ENCODE data around the gene OR6V1.
"Not testable (repeated sequence)": the region's sequence is repeated elsewhere in the genome, so short reads cannot be mapped to it uniquely, and the experiment has no call there.

The OR6V1 gene

DNA sequence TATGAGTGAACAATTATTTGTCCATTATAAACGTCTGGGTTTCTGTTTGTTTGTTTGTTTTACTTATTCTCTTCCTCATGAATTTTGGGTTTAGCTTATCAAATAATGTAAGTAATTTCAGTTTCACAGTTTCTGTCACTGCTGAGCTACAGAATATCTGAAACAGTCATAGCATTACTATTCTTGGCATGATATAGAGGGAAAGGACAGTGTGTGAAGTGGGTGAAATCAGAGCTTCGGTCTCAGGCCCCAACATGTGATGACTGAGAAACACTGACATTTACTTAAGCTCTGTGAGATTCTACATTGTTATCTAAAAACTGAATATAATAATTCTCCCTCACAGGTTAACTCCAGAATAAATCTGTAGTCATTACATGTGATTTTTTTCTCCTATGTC is 8.8 kb upstream of the OR6V1 start:
- DNase-seq = no peak

GRCh38 chr7:143046426-143046851 is 5.7 kb upstream of the OR6V1 start:
- no peak for DNase-seq

- no peak for DNase-seq
These were observed 4.8 kb upstream of the OR6V1 start for GRCh38 chr7:143047326-143047725.

GRCh38 chr7:143048827-143049226 is 3.3 kb upstream of the OR6V1 start:
- DNase-seq = no peak

DNA sequence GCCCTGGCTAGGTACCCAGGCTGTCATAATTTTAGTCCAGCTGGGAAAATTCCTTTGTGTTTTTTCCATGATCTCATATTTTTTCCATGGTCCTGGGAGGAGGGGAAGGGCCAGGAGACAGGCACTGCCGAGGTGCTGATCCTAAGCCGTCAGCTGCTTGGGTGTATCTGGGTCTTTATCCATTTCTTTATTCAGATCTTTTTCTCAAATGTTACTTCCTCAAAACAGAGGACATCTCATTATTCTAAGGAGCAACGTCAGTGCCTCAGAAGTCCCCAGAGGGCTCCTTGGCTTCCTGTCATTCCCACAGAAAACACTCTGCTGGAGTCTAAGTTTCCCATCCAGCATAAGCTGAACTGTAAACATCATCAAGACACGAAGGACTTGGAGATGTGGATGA is 2.8 kb upstream of the OR6V1 start:
- no peak for DNase-seq

DNA sequence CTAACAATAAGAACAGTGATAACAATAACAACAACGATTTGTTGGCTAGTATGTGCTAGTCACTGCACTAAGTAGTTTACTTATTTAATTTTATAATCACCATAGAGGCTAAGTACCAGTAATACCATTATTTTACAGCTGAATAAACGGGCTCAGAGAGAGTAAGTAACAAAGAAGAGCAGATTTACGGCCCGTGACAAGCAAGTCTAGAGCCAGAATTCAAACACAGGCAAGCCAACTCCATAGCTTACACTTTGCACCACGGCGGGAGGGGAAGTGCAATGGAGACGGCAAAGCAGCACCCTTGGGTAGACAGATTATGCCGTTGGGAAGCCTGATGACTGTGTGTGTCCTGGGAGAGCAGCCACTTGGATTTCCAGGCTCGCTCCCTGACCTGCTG is 1.2 kb upstream of the OR6V1 start:
- no peak for DNase-seq

DNA sequence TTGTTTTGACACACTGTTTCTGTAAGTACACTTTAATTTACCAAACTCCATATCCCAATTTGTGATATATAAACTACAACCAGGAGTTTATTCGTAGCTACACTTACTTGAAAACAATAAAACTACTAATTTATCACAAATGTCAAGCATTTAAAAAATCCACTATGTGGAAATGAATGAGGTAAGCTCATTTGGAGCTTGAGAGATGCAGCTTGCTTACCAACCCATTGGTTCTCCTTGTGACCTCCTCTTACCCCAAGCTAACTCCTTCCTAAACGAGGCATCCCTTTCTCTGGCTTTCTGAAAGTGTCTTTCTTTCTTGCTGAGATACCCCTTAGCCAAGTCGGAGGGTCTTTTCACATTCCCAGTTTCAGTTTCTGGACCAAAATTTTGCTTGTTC is 2.5 kb downstream of the OR6V1 start:
- no peak for DNase-seq

DNA sequence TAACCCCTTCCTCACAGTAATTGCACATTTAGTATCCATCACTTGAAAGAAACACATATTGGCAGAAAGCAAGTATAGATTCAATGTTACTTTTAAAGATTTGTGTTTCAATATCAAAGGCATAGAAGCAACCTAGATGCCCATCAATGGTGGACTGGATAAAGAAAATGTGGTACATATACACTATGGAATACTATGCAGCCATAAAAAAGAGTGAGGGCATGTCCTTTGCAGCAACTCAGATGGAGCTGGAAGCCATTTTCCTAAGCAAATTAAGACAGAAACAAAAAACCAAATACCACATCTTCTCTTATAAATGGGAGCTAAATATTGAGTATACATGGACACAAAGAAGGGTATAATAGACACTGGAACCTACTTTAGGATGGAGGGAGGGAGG is 3.6 kb downstream of the OR6V1 start:
- DNase-seq = no peak

DNA sequence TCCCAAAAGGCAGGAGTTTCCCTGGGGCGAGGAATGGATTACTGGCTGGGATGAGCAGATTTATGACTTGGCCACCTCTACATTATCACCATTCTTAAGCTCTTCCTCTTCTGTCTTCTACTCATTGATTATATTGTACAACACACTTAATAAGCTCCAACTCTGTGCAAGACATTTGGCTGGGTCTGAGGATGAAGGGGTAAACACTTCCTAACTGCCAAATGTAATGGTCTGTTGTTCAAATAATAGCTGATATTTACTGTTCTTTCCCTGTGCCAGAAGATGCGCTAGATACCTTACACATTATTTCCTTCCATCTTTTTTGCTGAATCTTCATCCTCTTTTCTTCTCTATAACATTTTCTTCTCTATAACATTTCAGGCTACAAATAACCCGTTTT is 11.6 kb downstream of the OR6V1 start:
- DNase-seq = no peak

- DNase-seq = no peak
These were observed 16.3 kb downstream of the OR6V1 start for GRCh38 chr7:143068446-143068845.

- no peak for DNase-seq
These were observed 17.9 kb downstream of the OR6V1 start for GRCh38 chr7:143069912-143070500.

DNA sequence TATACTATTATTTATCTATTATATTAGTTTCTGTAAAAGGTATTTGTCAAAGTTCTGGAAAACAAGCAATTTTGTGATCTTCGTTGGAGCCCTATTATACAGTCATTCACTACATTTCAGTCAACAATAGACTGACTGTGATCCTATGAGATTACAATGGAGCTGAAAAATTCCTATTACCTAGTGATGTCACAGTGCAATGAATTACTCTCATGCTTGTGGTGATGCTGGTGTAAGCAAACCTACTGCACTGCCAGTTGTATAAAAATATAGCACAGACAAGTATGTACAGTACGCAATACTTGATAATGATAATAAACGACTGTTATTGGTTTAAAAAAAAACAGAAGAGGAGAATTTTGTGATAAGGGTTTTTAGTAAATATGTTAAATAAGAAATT is 21.4 kb downstream of the OR6V1 start:
- no peak for DNase-seq

GRCh38 chr7:143074141-143074540 is 22.0 kb downstream of the OR6V1 start:
- DNase-seq = no peak

GRCh38 chr7:143085109-143085508 is 33.0 kb downstream of the OR6V1 start:
- DNase-seq = no peak

DNA sequence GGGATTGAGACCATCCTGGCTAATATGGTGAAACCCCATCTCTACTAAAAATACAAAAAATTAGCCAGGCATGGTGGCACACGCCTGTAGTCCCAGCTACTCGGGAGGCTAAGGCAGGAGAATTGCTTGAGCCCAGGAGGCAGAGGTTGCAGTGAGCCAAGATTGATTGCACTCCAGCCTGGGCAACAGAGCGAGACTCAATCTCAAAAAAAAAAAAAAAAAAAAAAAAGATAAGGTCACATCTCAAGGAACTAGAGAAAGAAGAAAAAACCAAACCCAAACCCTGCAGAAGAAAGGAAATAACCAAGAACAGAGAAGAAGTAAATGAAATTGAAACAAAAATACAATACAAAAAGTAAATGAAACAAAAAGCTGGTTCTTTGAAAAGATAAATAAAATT is 33.5 kb downstream of the OR6V1 start:
- not testable (repeated sequence) for DNase-seq

DNA sequence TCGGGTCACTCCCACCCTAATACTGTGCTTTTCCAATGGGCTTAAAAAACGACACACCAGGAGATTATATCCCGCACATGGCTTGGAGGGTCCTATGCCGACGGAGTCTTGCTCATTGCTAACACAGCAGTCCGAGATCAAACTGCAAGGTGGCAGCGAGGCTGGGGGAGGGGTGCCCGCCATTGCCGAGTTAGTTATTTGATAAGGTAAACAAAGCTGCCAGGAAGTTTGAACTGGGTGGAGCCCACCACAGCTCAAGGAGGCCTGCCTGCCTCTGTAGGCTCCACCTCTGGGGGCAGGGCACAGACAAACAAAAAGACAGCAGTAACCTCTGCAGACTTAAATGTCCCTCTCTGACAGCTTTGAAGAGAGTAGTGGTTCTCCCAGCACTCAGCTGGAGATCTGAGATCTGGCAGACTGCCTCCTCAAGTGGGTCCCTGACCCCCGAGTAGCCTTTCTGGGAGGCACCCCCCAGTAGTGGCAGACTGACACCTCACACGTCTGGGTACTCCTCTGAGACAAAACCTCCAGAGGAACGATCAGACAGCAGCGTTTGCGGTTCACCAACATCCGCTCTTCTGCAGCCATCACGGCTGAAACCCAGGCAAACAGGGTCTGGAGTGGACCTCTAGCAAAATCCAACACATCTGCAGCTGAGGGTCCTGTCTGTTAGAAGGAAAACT is 36.5 kb downstream of the OR6V1 start:
- not testable (repeated sequence) for DNase-seq

DNA sequence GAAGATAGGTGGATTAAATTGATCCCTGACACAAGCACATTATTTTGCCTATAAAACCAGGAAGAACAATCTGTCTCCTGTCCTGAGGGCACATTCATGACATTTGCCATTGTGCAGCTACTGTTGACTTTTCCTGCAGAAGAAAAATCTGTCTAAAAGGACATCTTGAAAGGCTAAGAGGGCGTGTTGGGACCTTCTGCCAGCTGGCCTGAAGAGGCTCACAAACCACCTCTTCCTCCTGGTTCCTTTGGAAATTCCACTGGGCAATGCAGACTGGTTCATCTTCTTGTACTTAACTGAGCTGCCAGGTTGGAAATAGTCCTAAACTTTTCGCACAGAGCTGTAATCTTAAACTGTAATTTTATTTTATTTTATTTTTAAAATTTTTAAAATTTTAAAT is 44.0 kb downstream of the OR6V1 start:
- DNase-seq = no peak

- DNase-seq = not testable (repeated sequence)
These were observed 47.4 kb downstream of the OR6V1 start for GRCh38 chr7:143099579-143099978.

Measured in fibroblast of upper back skin (primary cell).